Measurements from ENCODE around the gene TGIF1. TPM values are rescaled to one million over a fixed set of nuclear protein-coding genes. Genes with fewer than 3 reads are reported as not detected.

The TGIF1 gene
- total RNA-seq, 2 donors from 2014 or later: 42.8 to 91.6 TPM

DNA sequence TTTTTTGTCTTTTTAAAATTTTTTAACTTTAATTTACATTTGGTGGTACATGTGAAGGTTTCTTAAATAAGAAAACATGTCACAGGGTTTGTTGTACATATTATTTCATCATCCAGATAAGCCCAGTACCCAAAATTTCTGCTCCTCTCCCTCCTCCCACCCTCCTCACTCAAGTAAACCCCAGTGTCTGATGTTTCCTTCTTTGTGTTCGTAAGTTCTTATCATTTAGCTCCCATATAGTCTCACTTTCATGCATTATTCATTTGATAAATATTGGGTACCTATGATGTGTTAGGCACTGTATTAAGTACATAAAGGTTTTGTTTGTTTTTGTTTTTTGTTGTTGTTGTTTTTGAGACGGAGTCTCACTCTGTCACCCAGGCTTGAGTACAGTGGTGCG lies 5.7 kb upstream of the TGIF1 start:
- DNase-seq (ENCODE audit: low spot score) (no peak), ATAC-seq (ENCODE audit: insufficient number of reproducible peaks, low FRiP score, low read depth) (no peak)
- no peaks in the 10 kb centered on the region for H3K27me3 ChIP-seq (replicated peaks; ENCODE audit: insufficient read depth)
- no peaks in the 10 kb centered on the region for H3K36me3 ChIP-seq
- H3K27ac ChIP-seq: no peak overlapping the region
- no peak for TF ChIP-seq CTCF (IDR thresholded peaks at IDR 0.05)
- H3K4me3 ChIP-seq: no peak overlapping the region
- no peaks in the 10 kb centered on the region for H3K9me3 ChIP-seq
- H3K4me1 ChIP-seq (ENCODE audit: control insufficient read depth in 1 of 2, low read depth in 2 of 2): peaks cover 0 to 12% of the 10 kb centered on the region in 2 donors

- no peak for TF ChIP-seq CTCF (IDR thresholded peaks at IDR 0.05)
- H3K9me3 ChIP-seq: no peaks in the 10 kb centered on the region
- ATAC-seq (ENCODE audit: insufficient number of reproducible peaks, low FRiP score, low read depth): no peak
- H3K4me3 ChIP-seq: no peak overlapping the region
- H3K27ac ChIP-seq: no peak overlapping the region
- H3K27me3 ChIP-seq (replicated peaks; ENCODE audit: insufficient read depth): no peaks in the 10 kb centered on the region
- H3K4me1 ChIP-seq (ENCODE audit: control insufficient read depth in 1 of 2, low read depth in 2 of 2): peaks cover 0 to 12% of the 10 kb centered on the region in 2 donors
- DNase-seq (ENCODE audit: low spot score): no peak
- no peaks in the 10 kb centered on the region for H3K36me3 ChIP-seq
Measured at GRCh38 chr18:3444954-3445353, 5.0 kb upstream of the TGIF1 start.

DNA sequence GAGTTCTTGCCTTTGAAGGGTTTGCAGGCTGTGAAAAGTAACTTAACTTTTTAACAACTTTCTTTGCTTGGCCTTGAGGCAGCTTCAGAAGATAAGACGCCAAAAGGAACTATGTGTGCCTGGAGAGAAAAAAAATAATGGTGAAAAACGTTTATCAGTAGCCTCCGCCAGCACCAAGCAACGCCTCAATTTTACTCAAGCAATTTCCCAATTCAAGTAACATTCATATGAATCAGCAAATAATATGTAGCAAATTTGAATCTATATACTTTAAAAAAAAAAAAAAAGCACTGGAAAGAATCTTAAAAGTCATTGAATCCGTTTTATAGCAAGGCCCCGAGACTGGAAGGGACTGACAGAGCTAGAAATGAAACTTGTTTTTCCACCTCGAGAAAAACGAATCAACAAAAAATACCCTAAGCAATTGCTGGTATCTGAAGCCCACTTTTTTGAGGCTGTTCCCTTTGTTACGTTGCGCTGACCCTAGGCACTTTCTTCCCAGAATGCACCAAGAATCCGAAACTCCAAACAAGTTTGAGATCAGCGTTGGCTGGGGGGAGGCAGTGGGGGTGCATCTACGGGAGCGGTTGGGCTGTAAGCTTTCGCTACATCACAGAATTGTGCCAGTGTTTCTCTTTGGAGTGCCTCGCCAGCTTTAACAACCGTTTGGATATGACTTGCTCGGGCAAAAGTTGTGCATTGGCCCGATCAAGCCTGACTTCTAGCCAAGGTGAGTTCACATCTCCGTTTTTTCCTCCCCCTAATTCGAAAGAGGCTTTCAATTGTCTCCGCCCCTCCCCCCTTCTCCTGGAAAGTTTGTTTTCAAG lies 2.7 kb upstream of the TGIF1 start:
- Histone ChIP-seq H3K9me3 (no peaks in the 10 kb centered on the region), H3K27me3 (replicated peaks; ENCODE audit: insufficient read depth) (no peaks in the 10 kb centered on the region), H3K27ac (peak overlapping the region; percentile 99 to 100), H3K4me1 (ENCODE audit: control insufficient read depth in 1 of 2, low read depth in 2 of 2) (peaks cover 0 to 12% of the 10 kb centered on the region in 2 donors), H3K36me3 (no peaks in the 10 kb centered on the region), H3K4me3 (peak overlapping the region; percentile 95)
- no peak for TF ChIP-seq CTCF (IDR thresholded peaks at IDR 0.05)
- peak; percentile 2 for ATAC-seq (ENCODE audit: insufficient number of reproducible peaks, low FRiP score, low read depth)
- DNase-seq (ENCODE audit: low spot score): no peak

DNA sequence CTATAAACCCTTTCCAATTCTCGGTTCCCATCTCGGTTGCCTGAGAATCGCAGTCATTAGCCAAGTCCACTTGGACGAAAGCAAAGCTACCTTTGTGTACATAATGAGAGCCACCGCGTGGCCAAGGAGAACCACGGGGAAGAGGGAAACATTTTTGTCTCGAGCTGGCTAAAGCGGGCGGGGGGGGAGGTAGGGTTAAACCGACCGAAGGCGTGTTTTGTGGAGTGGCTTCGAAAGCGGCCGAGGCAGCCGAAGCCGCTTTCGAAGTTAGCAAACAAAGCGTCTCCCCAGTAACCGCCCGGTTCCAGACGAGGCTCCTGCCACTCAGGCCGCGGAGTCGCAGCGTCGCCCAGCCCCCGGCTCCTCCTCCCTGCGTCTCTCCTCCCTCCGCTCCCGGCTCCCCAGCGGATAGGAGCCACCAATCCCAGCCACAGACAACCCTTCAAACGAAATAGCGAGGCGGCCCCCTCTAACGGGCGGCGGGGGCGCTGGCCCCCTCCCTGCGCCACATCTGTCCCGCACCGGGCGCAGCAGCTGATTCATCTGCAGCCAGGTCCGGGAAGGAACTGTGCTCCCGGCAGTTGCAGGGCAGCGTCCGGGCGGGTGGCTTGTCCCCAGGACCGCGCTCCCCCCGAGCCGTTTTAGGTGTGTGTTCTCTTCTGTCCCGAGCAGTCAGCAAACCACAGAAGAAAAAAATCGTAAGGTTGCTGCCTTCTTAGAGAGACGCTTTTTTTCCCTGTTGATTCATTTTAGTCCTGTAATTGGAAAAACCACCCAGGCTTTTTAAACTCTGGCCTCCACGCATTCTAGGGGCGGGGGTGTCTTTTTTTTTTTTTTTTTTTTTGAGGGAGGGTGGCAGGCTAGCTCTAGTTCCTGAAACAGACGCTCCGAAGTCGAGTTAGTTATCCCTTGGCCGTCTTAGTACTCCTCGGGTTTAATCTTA lies 1.8 kb upstream of the TGIF1 start:
- no peaks in the 10 kb centered on the region for H3K27me3 ChIP-seq (replicated peaks; ENCODE audit: insufficient read depth)
- peak overlapping the region; percentile 95 for H3K4me3 ChIP-seq
- peak; percentile 44 for ATAC-seq (ENCODE audit: insufficient number of reproducible peaks, low FRiP score, low read depth)
- H3K36me3 ChIP-seq: no peaks in the 10 kb centered on the region
- H3K27ac ChIP-seq: peak overlapping the region; percentile 99 to 100
- peak; percentile 84 for DNase-seq (ENCODE audit: low spot score)
- no peaks in the 10 kb centered on the region for H3K9me3 ChIP-seq
- TF ChIP-seq CTCF (IDR thresholded peaks at IDR 0.05): no peak
- peaks cover 0 to 20% of the 10 kb centered on the region in 2 donors for H3K4me1 ChIP-seq (ENCODE audit: control insufficient read depth in 1 of 2, low read depth in 2 of 2)

Measured in thoracic aorta (tissue), 2 donors.